HG03025 (cell line): ENCODE data around the gene PTPRN2.
"Not testable (repeated sequence)": the region's sequence is repeated elsewhere in the genome, so short reads cannot be mapped to it uniquely, and the experiment has no call there.

Experiments
- ATAC-seq: cut with Tn5 transposase; IDR thresholded peaks from one replicate; pipeline ENCODE4 v1.9.1; 2021; ENCODE audit warnings: mild to moderate bottlenecking, moderate library complexity; ENCODE audit not compliant: unreplicated experiment, low FRiP score

PTPRN2 gene

GRCh38 chr7:157986051-157986450 lies 601.6 kb downstream of the PTPRN2 start:
- no peak for ATAC-seq

GRCh38 chr7:157985636-157986035 lies 602.0 kb downstream of the PTPRN2 start:
- no peak for ATAC-seq

GRCh38 chr7:157984423-157985163 lies 603.0 kb downstream of the PTPRN2 start:
- ATAC-seq = no peak

GRCh38 chr7:157983502-157984422 lies 603.9 kb downstream of the PTPRN2 start:
- no peak for ATAC-seq

GRCh38 chr7:157981778-157982177 lies 605.8 kb downstream of the PTPRN2 start:
- ATAC-seq = no peak

- no peak for ATAC-seq
Observed at GRCh38 chr7:157980774-157981173, 606.8 kb downstream of the PTPRN2 start.

GRCh38 chr7:157980341-157980731 lies 607.3 kb downstream of the PTPRN2 start:
- ATAC-seq = not testable (repeated sequence)

GRCh38 chr7:157979636-157980340 lies 607.8 kb downstream of the PTPRN2 start:
- ATAC-seq = no peak

- ATAC-seq = no peak
Observed at GRCh38 chr7:157978766-157979165, 608.9 kb downstream of the PTPRN2 start.

GRCh38 chr7:157977717-157978496 lies 609.7 kb downstream of the PTPRN2 start:
- ATAC-seq = no peak

- no peak for ATAC-seq
Observed at GRCh38 chr7:157977306-157977705, 610.3 kb downstream of the PTPRN2 start.

GRCh38 chr7:157976406-157976805 lies 611.2 kb downstream of the PTPRN2 start:
- no peak for ATAC-seq

GRCh38 chr7:157975401-157976372 lies 611.9 kb downstream of the PTPRN2 start:
- no peak for ATAC-seq

GRCh38 chr7:157974678-157975230 lies 612.9 kb downstream of the PTPRN2 start:
- no peak for ATAC-seq

- no peak for ATAC-seq
Observed at GRCh38 chr7:157973971-157974677, 613.5 kb downstream of the PTPRN2 start.

GRCh38 chr7:157972914-157973313 lies 614.7 kb downstream of the PTPRN2 start:
- ATAC-seq = no peak

- no peak for ATAC-seq
Observed at GRCh38 chr7:157971501-157971900, 616.1 kb downstream of the PTPRN2 start.

GRCh38 chr7:157970744-157971143 lies 616.9 kb downstream of the PTPRN2 start:
- no peak for ATAC-seq
